ENCODE measurements around the gene FAM117B. TPM values are rescaled to one million over a fixed set of nuclear protein-coding genes. Genes with fewer than 3 reads are reported as not detected.

The FAM117B gene
- total RNA-seq, 1 experiment from 2014 or later, result 9.1 TPM

GRCh38 chr2:202653890-202654289 lies 19.1 kb downstream of the FAM117B start:
- Histone ChIP-seq H3K4me1 (ENCODE audit: control insufficient read depth in 1 of 2, insufficient read depth in 2 of 2, low read length in 2 of 2) (no peaks in the 10 kb centered on the region), H3K36me3 (ENCODE audit: control insufficient read depth in 1 of 2, insufficient read depth in 2 of 2, low read length in 2 of 2) (no peaks in the 10 kb centered on the region), H3K4me3 (replicated peaks in 1 of 2; ENCODE audit: low read depth in 1 of 2, low read length in 2 of 2) (no peak overlapping the region), H3K9me2 (ENCODE audit: insufficient read depth) (0 out of 2 replicates have a peak, but pooled peaks cover 3% of the 10 kb centered on the region), H3K4me2 (ENCODE audit: low read length) (no peak overlapping the region), H3K9ac (ENCODE audit: low read length) (no peak overlapping the region), H3K9me3 (ENCODE audit: control insufficient read depth in 1 of 2, insufficient read depth in 1 of 2, low read depth in 1 of 2, low read length in 2 of 2) (no peaks in the 10 kb centered on the region), H3K27me3 (ENCODE audit: insufficient read depth, low read length) (no peaks in the 10 kb centered on the region), H2AFZ (ENCODE audit: low read depth, low read length, poor library complexity, severe bottlenecking) (no peak overlapping the region), H3K27ac (ENCODE audit: low read depth, low read length) (no peak overlapping the region), H3K79me2 (ENCODE audit: insufficient read depth, low read length) (no peaks in the 10 kb centered on the region; the same call in 1 of the 2 replicates), H4K20me1 (ENCODE audit: insufficient read depth) (no peaks in the 10 kb centered on the region)
- RAD21 ChIA-PET (ENCODE audit: low non-redundant PET in 1 of 2, low total read pairs in 2 of 2, uncharacterized antibody in 2 of 2, unreplicated experiment in 2 of 2), result no interaction called here
- TF ChIP-seq ZBTB33 (IDR thresholded peaks at IDR 0.05; ENCODE audit: extremely low read depth, insufficient replicate concordance, low read length), result no peak
- TF ChIP-seq FOSL1 (IDR thresholded peaks at IDR 0.05; ENCODE audit: low read depth), result no peak
- BruUV-seq (replicated peaks), result no TSS peak
- ATAC-seq (no peak), DNase-seq (ENCODE audit: low read depth, low spot score) (no peak)
- intact Hi-C loops (cut with micrococcal nuclease), result no loop called here
- CTCF ChIA-PET, result no interaction called here
- POLR2A ChIA-PET, result no interaction called here

GRCh38 chr2:202657876-202658275 lies 23.1 kb downstream of the FAM117B start:
- H3K4me3 ChIP-seq (replicated peaks in 1 of 2; ENCODE audit: low read depth in 1 of 2, low read length in 2 of 2), result no peak overlapping the region
- H3K9ac ChIP-seq (ENCODE audit: low read length), result no peak overlapping the region
- RAD21 ChIA-PET (ENCODE audit: low non-redundant PET in 1 of 2, low total read pairs in 2 of 2, uncharacterized antibody in 2 of 2, unreplicated experiment in 2 of 2), result no interaction called here
- BruUV-seq (replicated peaks), result no TSS peak
- H3K9me3 ChIP-seq (ENCODE audit: control insufficient read depth in 1 of 2, insufficient read depth in 1 of 2, low read depth in 1 of 2, low read length in 2 of 2), result no peaks in the 10 kb centered on the region
- no peaks in the 10 kb centered on the region for H3K27me3 ChIP-seq (ENCODE audit: insufficient read depth, low read length)
- H3K36me3 ChIP-seq (ENCODE audit: control insufficient read depth in 1 of 2, insufficient read depth in 2 of 2, low read length in 2 of 2), result no peaks in the 10 kb centered on the region
- CTCF ChIA-PET, result no interaction called here
- ATAC-seq, result no peak
- H2AFZ ChIP-seq (ENCODE audit: low read depth, low read length, poor library complexity, severe bottlenecking), result no peak overlapping the region
- H3K4me2 ChIP-seq (ENCODE audit: low read length), result no peak overlapping the region
- DNase-seq (ENCODE audit: low read depth, low spot score), result no peak
- 0 out of 2 replicates have a peak, but pooled peaks cover 3% of the 10 kb centered on the region for H3K9me2 ChIP-seq (ENCODE audit: insufficient read depth)
- H3K4me1 ChIP-seq (ENCODE audit: control insufficient read depth in 1 of 2, insufficient read depth in 2 of 2, low read length in 2 of 2), result no peaks in the 10 kb centered on the region
- POLR2A ChIA-PET, result no interaction called here
- H3K79me2 ChIP-seq (ENCODE audit: insufficient read depth, low read length), result no peaks in the 10 kb centered on the region; the same call in 1 of the 2 replicates
- no peak overlapping the region for H3K27ac ChIP-seq (ENCODE audit: low read depth, low read length)
- H4K20me1 ChIP-seq (ENCODE audit: insufficient read depth), result no peaks in the 10 kb centered on the region
- intact Hi-C loops (cut with micrococcal nuclease), result no loop called here
- TF ChIP-seq ZFX (IDR thresholded peaks at IDR 0.05) (no peak), SP1 (IDR thresholded peaks at IDR 0.05; ENCODE audit: low read depth) (no peak), CTCF (IDR thresholded peaks at IDR 0.05 in 2 of 3, conservative IDR thresholded peaks at IDR 0.05 in 1 of 3; ENCODE audit: borderline replicate concordance in 1 of 3, insufficient read depth in 1 of 3, low read depth in 2 of 3, low read length in 2 of 3) (no peak), POLR2A (IDR thresholded peaks at IDR 0.05; ENCODE audit: borderline replicate concordance, extremely low read depth, insufficient read depth, insufficient read length) (no peak), EZH2phosphoT487 (IDR thresholded peaks at IDR 0.05; ENCODE audit: borderline replicate concordance) (no peak), TCF7L2 (IDR thresholded peaks at IDR 0.05; ENCODE audit: borderline replicate concordance, extremely low read depth, insufficient read depth, insufficient read length) (no peak), FOSL1 (IDR thresholded peaks at IDR 0.05; ENCODE audit: low read depth) (no peak), ELF1 (IDR thresholded peaks at IDR 0.05; ENCODE audit: borderline replicate concordance, low read depth) (no peak), REST (IDR thresholded peaks at IDR 0.05; ENCODE audit: low read depth) (no peak), SRF (IDR thresholded peaks at IDR 0.05; ENCODE audit: low read depth) (no peak), JUND (IDR thresholded peaks at IDR 0.05) (no peak), EZH2 (IDR thresholded peaks at IDR 0.05) (no peak), RAD21 (IDR thresholded peaks at IDR 0.05; ENCODE audit: low read depth) (no peak)
